Hematopoietic multipotent progenitor cell treated with erythropoietin and hydrocortisone succinate and interleukin-3 and kit ligand, for 8 days (in vitro differentiated cells): ENCODE measurements around the gene HEATR5A.
"Not testable (repeated sequence)": the region's sequence is repeated elsewhere in the genome, so short reads cannot be mapped to it uniquely, and the experiment has no call there.

Experiments used
- DNase-seq: peaks from one replicate; pipeline ENCODE4 v3.0.0-alpha.2; 2015

The HEATR5A gene

DNA sequence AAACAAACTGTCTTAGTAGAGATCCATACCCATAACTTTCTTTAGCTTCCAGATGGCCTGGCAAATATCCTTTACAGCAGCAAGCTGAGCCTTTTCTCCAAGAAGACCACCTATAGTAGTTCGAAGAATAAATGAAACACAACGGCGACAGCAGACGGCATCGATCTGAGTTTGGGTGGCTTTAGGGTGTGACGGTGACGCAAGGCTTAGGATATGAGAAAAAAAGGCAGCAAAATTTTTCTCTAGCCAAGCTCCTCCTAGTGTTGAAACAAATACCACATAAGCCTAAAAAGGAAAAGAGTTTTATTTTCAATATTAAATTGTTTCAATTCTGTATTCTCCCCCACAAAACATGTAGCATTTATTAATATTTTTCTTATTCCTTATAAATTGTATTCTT is 33.3 kb downstream of the HEATR5A start:
- DNase-seq = no peak

DNA sequence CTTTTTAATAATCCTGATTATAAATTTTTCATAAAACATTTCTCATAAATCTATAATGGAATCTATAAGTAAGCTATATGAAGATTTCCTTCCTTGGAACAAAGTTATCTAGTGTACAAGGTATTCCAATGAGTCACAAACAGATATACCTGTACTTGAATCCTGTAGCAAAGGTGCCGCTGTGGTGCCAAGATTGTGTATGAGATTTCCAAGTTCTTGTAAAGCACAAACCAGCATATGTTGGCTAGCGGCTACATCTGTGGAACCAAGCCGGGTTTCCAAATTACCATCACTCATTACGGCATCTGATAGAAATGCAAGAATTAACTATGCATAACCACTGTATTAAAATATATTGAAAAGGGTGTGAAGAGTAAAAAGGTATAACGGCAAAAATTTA is 34.1 kb downstream of the HEATR5A start:
- DNase-seq = no peak

GRCh38 chr14:31382221-31382620 is 38.1 kb downstream of the HEATR5A start:
- no peak for DNase-seq

- DNase-seq = no peak
These were observed 40.2 kb downstream of the HEATR5A start for GRCh38 chr14:31380106-31380505.

DNA sequence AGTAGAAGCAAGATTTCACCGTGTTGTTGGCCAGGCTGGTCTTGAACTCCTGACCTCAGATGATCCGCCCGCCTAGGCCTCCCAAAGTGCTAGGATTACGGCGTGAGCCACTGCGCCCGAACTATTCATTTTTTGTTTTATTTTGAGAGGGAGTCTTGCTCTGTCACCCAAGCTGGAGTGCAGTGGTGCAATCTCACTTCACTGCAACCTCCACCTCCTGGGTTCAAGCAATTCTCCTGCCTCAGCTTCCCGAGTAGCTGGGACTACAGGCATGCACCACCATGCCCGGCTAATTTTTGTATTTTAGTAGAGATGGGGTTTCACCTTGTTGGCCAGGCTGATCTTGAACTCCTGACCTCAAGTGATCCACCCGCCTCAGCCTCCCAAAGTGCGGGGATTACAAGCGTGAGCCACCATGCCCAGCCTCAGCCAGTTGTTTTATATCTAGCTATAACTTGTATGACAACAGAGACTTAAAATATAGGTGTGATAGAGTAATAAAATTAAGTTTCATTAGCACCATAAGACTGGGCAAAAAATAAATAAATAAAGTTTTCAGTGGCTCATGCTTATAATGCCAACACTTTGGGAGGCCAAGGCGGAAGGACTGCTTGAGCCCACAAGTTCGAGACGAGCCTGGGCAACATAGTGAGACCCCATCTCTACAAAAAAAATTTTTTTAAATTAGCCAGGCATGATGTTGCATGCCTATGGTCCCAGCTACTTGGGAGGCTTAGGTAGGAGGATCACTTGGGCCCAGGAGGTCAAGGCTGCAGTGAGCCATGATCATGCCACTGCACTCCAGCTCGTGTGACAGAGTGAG is 41.0 kb downstream of the HEATR5A start:
- DNase-seq = not testable (repeated sequence)

- DNase-seq = no peak
These were observed 42.9 kb downstream of the HEATR5A start for GRCh38 chr14:31377433-31377832.

GRCh38 chr14:31371646-31372045 is 48.7 kb downstream of the HEATR5A start:
- peak; percentile 14 for DNase-seq

GRCh38 chr14:31363331-31364073 is 56.8 kb downstream of the HEATR5A start:
- DNase-seq = no peak

DNA sequence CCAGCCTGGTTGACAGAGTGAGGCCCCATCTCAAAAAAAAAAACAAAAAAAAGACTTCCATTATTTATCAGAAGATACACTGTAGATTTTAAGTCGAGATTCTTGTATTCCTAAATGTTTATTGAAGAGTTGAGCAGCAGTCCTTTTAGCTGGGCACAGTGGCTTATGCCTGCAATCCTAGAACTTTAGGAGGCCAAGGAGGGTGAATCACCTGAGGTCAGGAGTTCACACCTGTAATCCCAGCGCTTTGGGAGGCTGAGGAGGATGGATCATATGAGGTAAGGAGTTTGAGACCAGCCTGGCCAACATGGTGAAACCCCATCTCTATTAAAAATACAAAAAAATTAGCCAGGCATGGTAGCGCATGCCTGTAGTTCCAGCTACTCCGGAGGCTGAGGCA is 57.6 kb downstream of the HEATR5A start:
- no peak for DNase-seq

GRCh38 chr14:31361761-31362160 is 58.6 kb downstream of the HEATR5A start:
- not testable (repeated sequence) for DNase-seq

DNA sequence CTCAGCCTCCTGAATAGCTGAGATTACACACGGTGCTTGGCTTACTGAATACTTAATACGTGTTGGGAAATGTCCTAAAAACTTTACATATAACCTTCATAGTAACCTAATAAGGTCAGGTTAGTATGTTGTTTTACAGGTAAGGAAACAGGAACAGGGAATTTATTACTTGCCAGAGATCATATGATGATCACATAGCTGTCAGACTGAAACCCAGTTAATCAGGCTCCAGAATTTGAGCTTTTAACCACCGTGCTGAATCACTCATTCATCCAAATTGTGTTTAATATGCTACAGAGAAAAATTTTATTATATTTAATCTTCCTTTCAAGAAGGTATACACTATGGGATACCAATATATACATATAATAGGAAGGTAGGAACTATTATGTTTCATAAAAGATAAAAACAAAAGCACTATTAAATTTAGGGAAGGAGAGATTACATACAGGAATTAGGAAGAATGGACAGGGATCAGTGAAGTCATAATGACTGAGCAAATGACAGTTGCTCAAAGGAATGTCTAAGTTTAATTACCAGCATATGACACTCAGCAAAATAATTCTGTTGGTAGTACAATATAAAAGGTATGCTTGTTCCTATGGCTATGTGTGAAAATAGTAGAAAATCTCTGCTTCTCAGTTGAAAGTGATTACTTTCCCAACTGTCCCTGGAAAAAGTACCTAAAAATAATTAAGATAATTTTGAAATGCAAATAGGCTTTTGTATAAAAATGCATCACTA is 59.3 kb downstream of the HEATR5A start:
- DNase-seq = no peak

DNA sequence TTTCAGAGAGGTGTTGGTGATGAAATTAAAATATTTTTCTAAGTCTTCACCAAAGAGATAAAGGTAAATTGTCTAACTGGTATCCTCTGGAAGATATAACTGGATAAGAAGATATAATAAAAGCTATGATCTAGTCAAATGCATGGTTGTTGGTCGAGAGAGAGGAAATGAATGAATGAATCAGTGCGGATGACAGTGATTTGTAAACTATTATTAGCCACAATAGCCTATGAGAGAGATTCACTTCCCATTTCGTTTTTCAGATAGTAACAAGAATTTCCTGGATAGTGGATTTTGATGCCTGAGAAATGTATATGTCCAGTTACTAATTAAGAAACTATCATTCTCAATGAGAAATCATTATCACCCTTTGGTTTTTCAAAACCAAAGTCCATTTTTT is 63.1 kb downstream of the HEATR5A start:
- DNase-seq = no peak

GRCh38 chr14:31346097-31346496 is 74.3 kb downstream of the HEATR5A start:
- no peak for DNase-seq

- no peak for DNase-seq
These were observed 79.1 kb downstream of the HEATR5A start for GRCh38 chr14:31341280-31341679.

- no peak for DNase-seq
These were observed 79.9 kb downstream of the HEATR5A start for GRCh38 chr14:31340297-31341063.

DNA sequence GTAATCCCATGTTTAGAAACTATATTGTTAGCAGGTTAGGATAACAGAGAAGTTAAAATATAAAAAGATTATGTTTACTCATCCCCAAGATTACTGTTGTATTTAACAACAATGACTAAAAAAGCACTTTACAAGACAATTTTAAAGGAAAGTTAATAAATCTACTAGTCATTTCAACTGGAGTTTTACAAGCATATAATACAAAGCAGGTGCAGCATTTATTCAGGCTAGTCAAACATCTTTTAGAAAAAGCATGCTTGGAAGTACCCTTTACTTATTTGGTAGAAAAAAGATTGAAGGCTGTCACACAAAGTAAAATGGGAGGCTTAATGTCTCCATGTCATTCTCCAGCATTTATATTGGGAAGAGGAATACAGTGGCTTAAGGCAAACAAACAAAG is 80.6 kb downstream of the HEATR5A start:
- no peak for DNase-seq

GRCh38 chr14:31337331-31337730 is 83.0 kb downstream of the HEATR5A start:
- DNase-seq = no peak

DNA sequence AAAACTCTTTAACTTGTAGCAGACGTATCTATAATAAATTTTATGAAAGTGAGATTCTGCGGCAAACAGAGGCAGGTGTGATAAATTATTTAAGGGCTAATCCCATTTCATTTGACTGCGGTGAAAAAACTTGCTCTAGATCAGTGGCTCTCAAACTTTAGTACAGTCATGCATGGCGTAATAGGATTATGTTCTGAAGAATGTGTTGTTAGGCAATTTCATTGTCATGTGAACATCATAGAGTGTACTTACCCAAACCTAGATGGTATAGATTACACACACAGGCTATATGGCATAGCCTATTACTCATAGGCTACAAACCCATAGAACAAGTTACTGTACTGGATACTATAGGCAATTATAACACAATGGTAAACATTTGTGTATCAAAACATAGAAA is 83.7 kb downstream of the HEATR5A start:
- peak; percentile 11 for DNase-seq

GRCh38 chr14:31331395-31331794 is 89.0 kb downstream of the HEATR5A start:
- not testable (repeated sequence) for DNase-seq

DNA sequence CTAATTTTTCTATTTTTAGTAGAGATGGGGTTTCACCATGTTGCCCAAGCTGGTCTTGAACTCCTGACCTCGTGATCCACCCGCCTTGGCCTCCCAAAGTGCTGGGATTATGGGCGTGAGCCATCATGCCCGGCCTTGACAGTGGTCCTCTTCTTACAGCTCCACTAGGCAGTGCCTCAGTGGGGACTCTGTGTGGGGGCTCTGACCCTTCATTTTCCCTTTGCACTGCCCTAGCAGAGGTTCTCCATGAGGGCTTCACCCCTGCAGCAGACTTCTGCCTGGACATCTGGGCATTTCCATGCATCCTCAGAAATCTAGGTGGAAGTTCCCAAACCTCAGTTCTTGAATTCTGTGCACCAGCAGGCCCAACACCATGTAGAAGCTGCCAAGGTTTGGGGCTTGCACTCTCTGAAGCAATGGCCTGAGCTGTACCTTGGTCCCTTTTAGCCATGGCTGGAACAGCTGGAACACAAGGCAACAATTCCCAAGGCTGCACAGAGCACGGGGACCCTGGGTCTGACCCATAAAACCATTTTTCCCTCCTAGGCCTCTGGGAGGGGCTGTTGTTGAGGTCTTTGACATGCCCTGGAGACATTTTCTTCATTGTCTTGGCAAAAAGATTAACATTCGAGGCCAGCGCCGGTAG is 90.4 kb downstream of the HEATR5A start:
- not testable (repeated sequence) for DNase-seq

GRCh38 chr14:31326111-31326510 is 94.2 kb downstream of the HEATR5A start:
- DNase-seq = peak; percentile 51

- no peak for DNase-seq
These were observed 96.9 kb downstream of the HEATR5A start for GRCh38 chr14:31323419-31323818.
